ENCODE measurements around the gene ASB1.

GRCh38 chr2:238486123-238486848, 59.6 kb downstream of the ASB1 start:
- TF ChIP-seq CTCF (IDR thresholded peaks at IDR 0.05) (no peak), POLR2A (IDR thresholded peaks at IDR 0.05) (no peak)

Measured in esophagus squamous epithelium (tissue), 4 donors.